Measurements from ENCODE around the gene ARF3. TPM values are rescaled to one million over a fixed set of nuclear protein-coding genes. Genes with fewer than 3 reads are reported as not detected.

ARF3 gene
- polyA plus RNA-seq, 1 donor = 128 TPM

DNA sequence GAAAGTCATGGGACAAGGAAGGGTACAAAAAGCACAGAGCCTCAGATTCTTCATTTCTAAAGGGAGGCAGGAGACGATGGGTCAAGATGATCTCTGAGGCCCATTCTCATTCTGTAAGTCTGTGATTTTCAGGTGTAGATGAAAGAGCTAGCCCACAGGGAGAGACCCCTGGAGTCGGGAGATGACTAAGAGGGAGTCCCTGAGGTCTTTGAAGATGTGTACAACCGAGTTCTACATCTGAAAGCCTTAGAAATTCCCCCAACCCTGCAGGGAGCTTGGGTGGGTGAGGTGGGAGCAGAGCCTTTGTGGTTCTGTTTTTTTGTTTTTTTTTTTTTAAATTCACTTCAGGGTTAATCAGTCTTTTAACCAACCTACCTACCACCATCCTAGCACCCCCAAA, 11.2 kb upstream of the ARF3 start:
- no peak for DNase-seq

- DNase-seq = no peak
These were observed 10.7 kb upstream of the ARF3 start for GRCh38 chr12:48967991-48968390.

- no peak for DNase-seq
These were observed 9.0 kb upstream of the ARF3 start for GRCh38 chr12:48966177-48966895.

DNA sequence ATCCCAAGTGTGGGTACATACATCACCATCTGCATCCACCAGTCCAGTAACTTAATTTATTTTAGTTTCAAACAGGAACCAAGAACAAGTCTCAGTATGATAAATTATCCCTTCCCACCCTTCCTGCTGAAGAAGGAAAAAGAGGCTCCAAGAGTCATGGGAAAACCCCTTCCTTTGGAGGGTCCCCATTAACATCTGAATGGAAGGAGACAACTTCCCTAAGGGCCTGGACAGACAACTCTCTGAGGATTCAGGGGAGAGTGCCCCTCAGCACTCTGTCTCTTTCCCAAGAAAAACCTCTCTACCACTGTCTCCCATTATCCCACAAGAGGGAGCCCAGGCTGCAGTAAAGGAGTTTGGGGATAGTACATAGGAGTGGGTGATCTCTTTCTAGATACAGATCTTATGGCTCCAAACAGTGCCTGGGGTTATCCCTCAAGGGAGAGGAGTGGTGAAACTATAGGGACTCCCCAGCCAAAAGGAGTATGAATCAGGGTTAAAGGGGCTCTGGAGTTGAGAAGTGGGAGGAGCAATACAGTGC, 8.1 kb upstream of the ARF3 start:
- DNase-seq = no peak

DNA sequence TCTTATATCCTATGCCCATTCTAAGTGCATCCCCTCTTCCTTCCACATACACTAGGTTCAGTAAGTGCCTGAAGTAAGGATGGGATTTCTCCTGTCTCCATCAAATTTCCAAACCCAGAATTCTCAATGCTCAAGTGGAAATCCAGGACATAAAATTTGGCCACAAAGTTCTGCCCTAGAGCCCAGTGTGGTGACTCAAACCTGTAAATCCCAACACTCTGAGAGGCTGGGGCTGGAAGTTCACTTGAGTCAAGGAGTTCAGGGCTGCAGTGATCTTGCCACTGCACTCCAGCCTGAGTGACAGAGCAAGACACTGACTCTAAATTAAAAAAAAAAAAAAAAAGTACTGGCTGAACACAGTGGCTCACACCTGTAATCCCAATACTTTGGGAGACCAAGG, 4.5 kb upstream of the ARF3 start:
- no peak for DNase-seq

DNA sequence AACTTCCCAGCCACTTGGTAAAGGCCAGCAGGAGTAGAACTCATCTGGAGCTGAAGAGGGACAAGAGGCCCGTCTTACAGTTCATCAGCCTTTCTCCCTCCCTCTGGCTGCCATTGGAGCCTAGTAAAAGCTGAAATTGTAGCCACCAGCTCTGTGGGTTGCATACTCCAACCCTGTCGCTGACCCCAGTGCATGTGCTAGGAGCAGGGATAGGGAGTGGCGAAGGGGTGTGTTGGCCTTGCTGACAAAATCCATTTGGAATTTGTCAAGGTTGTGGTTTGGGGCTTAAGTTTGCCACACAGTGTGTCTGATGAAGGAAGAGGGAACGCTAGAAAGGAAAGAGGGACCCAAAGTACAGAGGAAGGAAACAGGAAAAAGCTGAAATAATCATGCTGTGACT, 4.0 kb upstream of the ARF3 start:
- no peak for DNase-seq

GRCh38 chr12:48960834-48961233, 3.5 kb upstream of the ARF3 start:
- no peak for DNase-seq

DNA sequence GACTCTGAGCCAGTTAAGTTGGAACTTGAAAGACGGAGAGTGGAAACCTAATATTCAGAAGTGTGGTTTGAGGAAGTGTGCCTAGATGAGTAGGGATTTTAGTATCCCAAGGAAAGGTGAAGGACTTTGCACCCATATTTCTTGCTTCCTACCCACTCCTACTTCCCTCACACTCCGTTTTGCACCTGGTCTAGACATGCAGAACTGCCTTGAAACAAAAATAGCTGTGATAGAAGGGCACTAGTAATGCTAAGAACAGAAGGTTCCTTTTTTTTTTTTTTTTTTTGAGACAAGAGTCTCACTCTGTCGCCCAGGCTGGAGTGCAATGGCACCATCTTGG, 732 bp upstream of the ARF3 start:
- no peak for DNase-seq

- peak; percentile 89 for DNase-seq
These were observed 777 bp downstream of the ARF3 start for GRCh38 chr12:48956279-48957140.

- no peak for DNase-seq
These were observed 2.3 kb downstream of the ARF3 start for GRCh38 chr12:48954841-48955501.

DNA sequence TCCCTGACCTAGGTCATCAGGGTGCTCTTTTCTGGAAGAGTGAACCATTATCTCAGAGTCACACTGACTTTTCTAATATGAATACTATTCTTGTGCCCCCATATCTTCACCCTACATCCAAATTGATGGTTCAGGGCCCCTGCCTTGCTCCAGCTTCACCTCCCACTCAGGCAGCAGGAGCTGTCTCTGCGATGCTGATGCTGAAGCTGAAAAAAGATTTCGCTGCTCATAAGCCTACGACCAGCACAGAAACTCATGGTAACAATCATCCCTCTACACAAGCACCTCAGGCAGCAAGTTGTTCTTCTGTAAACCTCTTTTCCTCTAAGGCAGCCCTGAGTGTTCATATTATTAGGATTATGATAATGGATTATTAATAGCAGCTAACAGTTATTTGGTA, 3.2 kb downstream of the ARF3 start:
- DNase-seq = no peak

DNA sequence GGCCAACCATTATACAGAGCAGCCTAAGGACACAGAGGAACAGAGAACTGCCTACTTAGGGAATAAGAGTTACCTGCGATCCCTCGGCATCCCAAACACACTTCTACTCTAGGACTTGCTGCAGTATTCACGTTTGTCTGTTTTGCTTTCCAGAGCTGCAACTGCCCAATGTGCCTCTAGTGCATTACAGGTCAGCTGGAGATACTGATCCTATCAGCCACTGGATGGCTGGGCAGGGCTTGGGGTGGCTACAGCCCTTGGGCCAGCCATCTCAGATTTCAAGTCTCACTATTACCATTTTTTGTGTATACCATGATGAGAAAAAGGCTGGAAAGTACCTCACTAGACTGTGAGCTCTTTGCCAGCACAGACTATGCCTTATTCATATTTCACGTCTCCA, 4.6 kb downstream of the ARF3 start:
- no peak for DNase-seq

GRCh38 chr12:48947727-48948126, 9.6 kb downstream of the ARF3 start:
- no peak for DNase-seq

DNA sequence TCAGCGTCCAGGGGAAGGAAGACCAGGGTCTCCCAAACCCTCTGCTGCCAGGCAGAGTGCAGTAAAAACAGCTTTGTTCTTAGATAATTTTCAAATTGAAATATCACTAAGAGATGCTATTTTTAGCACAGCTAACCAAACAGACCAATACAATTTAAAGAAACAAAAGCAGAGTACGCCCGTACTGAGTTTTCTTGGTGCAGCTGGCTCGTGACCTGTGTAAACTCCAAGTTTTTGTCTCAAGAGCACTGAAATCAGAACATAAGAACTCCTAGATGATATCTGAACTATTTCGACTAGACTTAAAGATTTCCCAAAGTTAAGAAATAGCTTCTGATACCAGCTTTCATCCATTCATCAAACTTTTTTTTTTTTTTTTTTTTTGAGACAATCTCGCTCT, 10.3 kb downstream of the ARF3 start:
- DNase-seq = no peak

DNA sequence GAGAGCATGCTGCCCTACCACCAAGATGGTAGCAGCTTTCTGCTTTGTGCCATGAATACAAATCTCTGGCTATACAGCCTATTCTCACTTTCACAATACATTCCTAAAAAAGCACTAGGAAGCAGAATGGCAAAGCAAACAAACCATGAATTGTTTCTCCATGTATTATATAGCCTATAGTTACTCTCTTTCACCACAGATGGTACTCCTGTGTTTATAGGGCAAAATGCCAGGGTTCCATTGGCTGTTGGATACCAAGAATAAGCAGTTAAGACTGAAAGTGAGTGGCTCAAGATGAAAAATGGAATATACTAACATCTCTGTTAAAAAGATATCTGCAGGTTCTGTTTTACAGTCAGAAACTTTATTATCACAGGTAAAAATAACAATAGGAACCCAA, 11.1 kb downstream of the ARF3 start:
- DNase-seq = no peak

DNA sequence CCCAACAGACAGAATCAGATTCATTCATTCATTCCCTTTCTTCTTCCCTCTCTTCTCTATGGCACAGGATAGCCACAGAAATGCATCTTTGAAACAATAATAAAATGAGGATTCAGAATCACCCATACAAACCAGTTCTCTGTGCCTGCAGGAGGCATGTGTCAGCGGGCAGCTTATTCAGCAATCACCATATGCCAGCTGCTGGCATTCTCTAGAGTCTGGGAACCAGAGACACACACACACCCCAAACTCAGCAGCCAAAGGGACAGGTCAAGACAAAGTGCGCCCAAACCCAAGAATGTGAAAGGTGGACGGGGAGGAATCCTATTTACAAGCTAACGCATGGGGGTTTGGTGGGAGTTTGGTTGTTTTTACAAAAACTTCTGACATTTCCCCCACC, 14.1 kb downstream of the ARF3 start:
- no peak for DNase-seq

DNA sequence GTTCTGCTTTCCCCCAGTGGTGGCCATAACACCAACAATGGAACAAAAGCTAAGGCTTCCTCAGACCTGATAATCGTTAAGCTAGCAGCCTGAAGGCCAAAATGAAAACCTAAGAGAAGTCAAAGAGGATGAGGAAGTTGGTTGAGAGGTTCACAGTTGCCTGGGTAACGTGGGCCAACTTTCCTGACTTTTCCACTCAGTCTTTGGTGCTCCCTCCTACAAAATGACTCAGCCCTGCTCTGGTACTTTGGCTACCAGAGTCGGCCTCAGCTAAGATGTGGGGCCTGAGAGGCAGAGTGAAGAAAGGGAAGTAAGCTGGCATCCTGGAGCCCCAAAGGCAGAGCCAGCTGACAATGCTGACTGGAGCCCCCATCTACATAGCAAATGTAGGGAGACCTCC, 17.1 kb downstream of the ARF3 start:
- DNase-seq = no peak

DNA sequence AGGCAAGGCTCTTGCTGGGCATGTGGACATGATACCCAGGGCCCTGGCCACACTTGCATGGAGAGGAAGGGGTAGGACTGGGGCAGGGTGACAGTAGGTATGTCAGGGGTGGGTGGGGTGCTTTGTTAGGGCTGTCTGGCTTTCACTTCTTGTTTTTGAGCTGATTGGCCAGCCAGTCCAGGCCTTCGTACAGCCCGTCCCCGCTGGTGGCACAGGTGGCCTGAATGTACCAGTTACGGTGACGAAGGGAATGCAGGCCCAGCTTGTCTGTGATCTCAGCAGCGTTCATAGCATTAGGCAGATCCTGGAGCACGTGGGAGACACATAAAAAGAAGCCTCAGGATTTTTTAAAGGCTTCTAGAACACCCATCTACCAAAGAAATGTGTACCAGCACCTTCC, 18.5 kb downstream of the ARF3 start:
- no peak for DNase-seq

GRCh38 chr12:48937170-48937569, 20.1 kb downstream of the ARF3 start:
- no peak for DNase-seq

DNA sequence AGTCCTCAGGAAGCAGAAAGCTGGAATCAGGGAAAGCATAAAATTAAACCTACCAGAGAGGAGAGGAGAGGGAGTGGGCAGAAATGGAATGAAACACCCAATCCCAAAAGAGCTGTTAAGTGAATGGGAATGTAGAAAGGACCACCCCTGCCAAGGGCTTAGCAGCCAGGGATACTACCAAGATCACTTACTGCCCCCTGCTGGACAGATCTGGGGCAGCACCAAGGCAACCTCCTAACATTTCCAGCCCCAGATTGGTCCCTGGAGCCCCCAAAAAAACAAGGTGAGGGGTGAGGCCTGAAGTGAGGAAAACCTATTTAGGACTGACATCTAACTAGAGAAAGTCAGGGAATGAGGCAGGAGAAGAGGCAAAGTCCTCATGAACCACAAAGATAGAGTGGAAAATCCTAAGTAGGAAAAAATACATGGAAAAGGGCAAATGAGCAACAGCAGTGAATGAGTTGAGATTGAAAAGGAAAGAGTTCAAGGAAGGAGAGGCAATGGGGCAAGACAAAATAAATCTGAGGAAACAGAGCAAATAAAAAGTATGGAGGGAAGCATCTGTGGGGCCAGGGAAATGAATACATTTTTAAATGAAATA, 20.8 kb downstream of the ARF3 start:
- DNase-seq = peak; percentile 64

DNA sequence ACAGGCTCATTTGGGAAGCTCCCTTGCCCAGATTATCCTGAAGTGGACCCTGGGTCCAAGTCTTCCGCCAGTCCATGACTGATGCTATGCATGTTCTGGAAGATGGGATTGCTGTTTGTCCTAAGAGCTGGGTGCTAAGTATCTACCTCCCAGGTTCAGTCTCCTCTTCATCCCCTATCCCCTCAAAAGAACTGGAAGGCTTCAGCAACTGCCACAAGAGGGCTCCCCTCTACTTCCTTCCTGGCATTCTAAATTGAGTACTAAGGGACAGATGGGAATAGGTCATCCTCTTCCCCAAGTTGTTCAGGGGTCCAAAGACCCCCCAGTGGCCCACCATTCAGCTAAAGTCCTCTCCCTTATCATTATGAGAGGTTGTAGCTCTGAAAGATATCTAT, 23.0 kb downstream of the ARF3 start:
- DNase-seq = no peak

GRCh38 chr12:48933664-48934311, 23.5 kb downstream of the ARF3 start:
- no peak for DNase-seq

All from left kidney (tissue), 2 donors.